PC-9 (cell line): ENCODE results near the gene MGAT4A. TPM values are rescaled to one million over a fixed set of nuclear protein-coding genes. Genes with fewer than 3 reads are reported as not detected.

Experiments
- BruUV-seq: library from RNA; stranded (reverse); fragments of 400-500 nt; replicated peaks from 2 replicates; lab custom pipeline; 2021; lab: Mats Ljungman, UMichigan
- CTCF ChIA-PET: fragments of 300-600 bp; sonication (Branson Sonifier 250); formaldehyde crosslinking; loops from one replicate; lab custom pipeline; 2022; ENCODE audit warnings: antibody characterized with exemption; lab: Charles Lee
- POLR2A ChIA-PET: fragments of 300-600 bp; sonication (Branson Sonifier 250); formaldehyde crosslinking; loops from one replicate; lab custom pipeline; 2022; ENCODE audit warnings: antibody characterized with exemption; ENCODE audit not compliant: unreplicated experiment; lab: Charles Lee
- DNase-seq, 2 experiments: peaks; one replicate each; pipeline versions ENCODE4 v3.0.0 to v3.0.0-alpha.2; 2015 to 2022; ENCODE audit warnings: mixed read lengths in 1 of 2
- H2AFZ ChIP-seq: fragments of 200-600 bp; sonication (generic); 2 replicates; pipeline ENCODE4 v1.8.1; 2017; ENCODE audit warnings: antibody characterized with exemption
- H3F3A ChIP-seq: fragments of 200-600 bp; sonication (generic); 2 replicates; pipeline ENCODE4 v1.8.1; 2017; ENCODE audit warnings: antibody characterized with exemption, mild to moderate bottlenecking, low read depth; ENCODE audit not compliant: insufficient read depth
- H3K27ac ChIP-seq: fragments of 200-600 bp; sonication (generic); 2 replicates; pipeline ENCODE4 v1.6.1; 2016; ENCODE audit warnings: mixed run types
- H3K27me3 ChIP-seq: fragments of 200-600 bp; sonication (generic); 2 replicates; pipeline ENCODE4 v1.6.1; 2016; ENCODE audit warnings: low read depth, mixed run types; ENCODE audit not compliant: insufficient read depth
- H3K36me3 ChIP-seq: fragments of 200-600 bp; sonication (generic); 2 replicates; pipeline ENCODE4 v1.6.1; 2016; ENCODE audit warnings: low read depth, mixed run types
- H3K4me1 ChIP-seq: fragments of 200-600 bp; sonication (generic); replicated peaks from 2 replicates; pipeline ENCODE4 v1.6.1; 2016; ENCODE audit warnings: mixed run types; ENCODE audit not compliant: insufficient read depth
- H3K4me2 ChIP-seq: fragments of 200-600 bp; sonication (generic); 2 replicates; pipeline ENCODE4 v1.6.1; 2017; ENCODE audit warnings: mixed run types
- H3K4me3 ChIP-seq: fragments of 200-600 bp; sonication (generic); 2 replicates; pipeline ENCODE4 v1.6.1; 2016; ENCODE audit warnings: mixed run types
- H3K79me2 ChIP-seq: fragments of 200-600 bp; sonication (generic); 2 replicates; pipeline ENCODE4 v1.6.1; 2017; ENCODE audit warnings: low read depth, mixed run types
- H3K9me2 ChIP-seq: fragments of 200-600 bp; sonication (generic); 2 replicates; pipeline ENCODE4 v1.8.1; 2017; ENCODE audit warnings: mild to moderate bottlenecking; ENCODE audit not compliant: insufficient read depth
- H3K9me3 ChIP-seq: fragments of 200-600 bp; sonication (generic); 2 replicates; pipeline ENCODE4 v1.8.1; 2016; ENCODE audit warnings: low read depth; ENCODE audit not compliant: insufficient read depth
- H4K20me1 ChIP-seq: fragments of 200-600 bp; sonication (generic); 2 replicates; pipeline ENCODE4 v1.8.1; 2017; ENCODE audit not compliant: insufficient read depth
- CTCF ChIP-seq: fragments of 200-600 bp; sonication (generic); conservative IDR thresholded peaks from 2 replicates; pipeline ENCODE4 v1.6.1; 2017; ENCODE audit warnings: mixed run types, antibody characterized with exemption, mild to moderate bottlenecking, moderate library complexity
- EZH2 ChIP-seq: fragments of 200-600 bp; sonication (generic); IDR thresholded peaks from 2 replicates; pipeline ENCODE4 v1.8.0; 2017; ENCODE audit warnings: antibody characterized with exemption, low read depth
- intact Hi-C: fragments of 100-400 bp; cut with micrococcal nuclease; formaldehyde crosslinking; loops from one replicate; pipeline ENCODE4 v1.10.0; 2022; ENCODE audit not compliant: unreplicated experiment
- total RNA-seq: library from RNA; stranded (reverse); gene quantifications from 2 replicates; pipeline ENCODE4 v1.2.3, GENCODE V29; 2021

The MGAT4A gene
- total RNA-seq, 1 experiment from 2014 or later: 12.9 TPM

GRCh38 chr2:98717621-98718020 is 13.3 kb downstream of the MGAT4A start:
- H3K4me2 ChIP-seq: no peak overlapping the region
- no peak overlapping the region for H3K4me3 ChIP-seq
- H3K4me1 ChIP-seq: no peaks in the 10 kb centered on the region
- TF ChIP-seq CTCF (no peak), EZH2 (no peak)
- H3K9me3 ChIP-seq: peaks cover 4% of the 10 kb centered on the region
- H3K27ac ChIP-seq: no peak overlapping the region
- CTCF ChIA-PET: no interaction called here
- no peaks in the 10 kb centered on the region; the same call in 1 of the 2 replicates for H3K9me2 ChIP-seq
- H3F3A ChIP-seq: no peaks in the 10 kb centered on the region
- intact Hi-C loops: no loop called here
- H3K27me3 ChIP-seq: no peaks in the 10 kb centered on the region
- BruUV-seq: no TSS peak
- H2AFZ ChIP-seq: no peak overlapping the region
- peaks cover 4% of the 10 kb centered on the region; the same call in 1 of the 2 replicates for H4K20me1 ChIP-seq
- no peaks in the 10 kb centered on the region for H3K79me2 ChIP-seq
- POLR2A ChIA-PET: no interaction called here
- no peak for DNase-seq
- no peaks in the 10 kb centered on the region for H3K36me3 ChIP-seq

- Histone ChIP-seq H3K79me2 (no peaks in the 10 kb centered on the region), H3K27me3 (no peaks in the 10 kb centered on the region), H3F3A (no peaks in the 10 kb centered on the region), H3K9me3 (peaks cover 4% of the 10 kb centered on the region), H3K36me3 (no peaks in the 10 kb centered on the region), H2AFZ (no peak overlapping the region), H3K9me2 (no peaks in the 10 kb centered on the region; the same call in 1 of the 2 replicates), H3K4me3 (no peak overlapping the region), H3K4me2 (no peak overlapping the region), H3K4me1 (no peaks in the 10 kb centered on the region), H4K20me1 (peaks cover 4% of the 10 kb centered on the region; the same call in 1 of the 2 replicates), H3K27ac (no peak overlapping the region)
- DNase-seq: no peak
- TF ChIP-seq CTCF: no peak
- TF ChIP-seq EZH2: no peak
- BruUV-seq: no TSS peak
- ChIA-PET POLR2A (no interaction called here), CTCF (no interaction called here)
- intact Hi-C loops: no loop called here
These were observed 14.1 kb downstream of the MGAT4A start for GRCh38 chr2:98716786-98717185.

DNA sequence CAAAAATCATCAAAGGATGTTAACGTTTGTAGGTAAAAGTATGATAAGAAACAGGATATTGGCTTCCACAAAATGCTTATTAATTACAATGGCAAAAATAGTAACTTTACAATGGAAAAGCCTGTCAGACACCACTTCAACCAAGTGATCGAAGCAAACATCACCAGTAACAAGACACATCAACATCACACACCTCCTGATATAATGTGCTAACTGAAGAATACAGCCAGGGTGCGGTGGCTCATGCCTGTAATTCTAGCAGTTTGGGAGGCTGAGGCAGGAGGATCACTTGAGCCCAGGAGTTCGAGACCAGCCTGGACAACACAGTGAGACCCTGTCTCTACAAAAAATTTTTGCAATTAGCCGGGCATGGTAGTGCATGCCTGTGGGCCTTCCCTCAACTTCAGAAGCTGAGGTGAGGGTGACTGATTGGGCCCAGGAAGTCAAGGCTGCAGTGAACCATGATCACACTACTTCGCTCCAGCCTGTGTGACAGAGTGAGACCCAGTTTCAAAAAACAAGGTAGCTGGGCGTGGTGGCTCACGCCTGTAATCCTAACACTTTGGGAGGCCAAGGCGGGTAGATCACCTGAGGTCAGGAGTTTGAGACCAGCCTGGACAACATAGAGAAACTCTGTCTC is 15.0 kb downstream of the MGAT4A start:
- H3K79me2 ChIP-seq: no peaks in the 10 kb centered on the region
- ChIA-PET POLR2A (no interaction called here), CTCF (no interaction called here)
- H3K4me3 ChIP-seq: no peak overlapping the region
- H3K9me2 ChIP-seq: no peaks in the 10 kb centered on the region; the same call in 1 of the 2 replicates
- H3K36me3 ChIP-seq: no peaks in the 10 kb centered on the region
- no peak overlapping the region for H2AFZ ChIP-seq
- intact Hi-C loops: no loop called here
- TF ChIP-seq EZH2 (no peak), CTCF (no peak)
- no peak overlapping the region for H3K4me2 ChIP-seq
- H3K9me3 ChIP-seq: peaks cover 2% of the 10 kb centered on the region
- BruUV-seq: no TSS peak
- H3K4me1 ChIP-seq: no peaks in the 10 kb centered on the region
- H3K27ac ChIP-seq: no peak overlapping the region
- H3K27me3 ChIP-seq: no peaks in the 10 kb centered on the region
- H4K20me1 ChIP-seq: peaks cover 4% of the 10 kb centered on the region; the same call in 1 of the 2 replicates
- no peak for DNase-seq
- no peaks in the 10 kb centered on the region for H3F3A ChIP-seq
